ENCODE measurements around the gene SNTA1. TPM values are rescaled to one million over a fixed set of nuclear protein-coding genes. Genes with fewer than 3 reads are reported as not detected.

SNTA1 gene
- total and polyA plus RNA-seq, 2 donors (not counting 1 experiment from before 2014, with no cell fraction given), result 17.2 to 46.6 TPM

DNA sequence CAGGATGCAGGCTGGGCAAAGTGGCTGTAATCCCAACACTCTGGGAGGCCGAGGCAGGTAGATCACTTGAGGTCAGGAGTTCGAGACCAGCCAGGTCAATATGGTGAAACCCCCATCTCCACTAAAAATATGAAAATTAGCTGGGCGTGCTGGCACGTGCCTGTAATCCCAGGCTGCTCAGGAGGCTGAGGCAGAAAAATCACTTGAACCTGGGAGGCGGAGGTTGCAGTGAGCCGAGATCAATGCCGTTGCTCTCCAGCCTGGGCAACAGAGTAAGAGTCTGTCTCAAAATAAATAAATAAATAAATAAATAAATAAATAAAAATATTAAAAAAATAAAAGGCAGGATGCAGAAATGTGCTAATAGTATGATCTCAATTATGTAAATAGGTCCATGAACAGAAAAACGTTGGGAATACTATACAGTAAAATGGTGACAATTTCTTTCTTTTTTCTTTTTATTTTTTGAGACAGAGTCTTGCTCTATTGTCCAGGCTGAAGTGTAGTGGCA is 37.9 kb upstream of the SNTA1 start:
- TF ChIP-seq, protein P1, sequence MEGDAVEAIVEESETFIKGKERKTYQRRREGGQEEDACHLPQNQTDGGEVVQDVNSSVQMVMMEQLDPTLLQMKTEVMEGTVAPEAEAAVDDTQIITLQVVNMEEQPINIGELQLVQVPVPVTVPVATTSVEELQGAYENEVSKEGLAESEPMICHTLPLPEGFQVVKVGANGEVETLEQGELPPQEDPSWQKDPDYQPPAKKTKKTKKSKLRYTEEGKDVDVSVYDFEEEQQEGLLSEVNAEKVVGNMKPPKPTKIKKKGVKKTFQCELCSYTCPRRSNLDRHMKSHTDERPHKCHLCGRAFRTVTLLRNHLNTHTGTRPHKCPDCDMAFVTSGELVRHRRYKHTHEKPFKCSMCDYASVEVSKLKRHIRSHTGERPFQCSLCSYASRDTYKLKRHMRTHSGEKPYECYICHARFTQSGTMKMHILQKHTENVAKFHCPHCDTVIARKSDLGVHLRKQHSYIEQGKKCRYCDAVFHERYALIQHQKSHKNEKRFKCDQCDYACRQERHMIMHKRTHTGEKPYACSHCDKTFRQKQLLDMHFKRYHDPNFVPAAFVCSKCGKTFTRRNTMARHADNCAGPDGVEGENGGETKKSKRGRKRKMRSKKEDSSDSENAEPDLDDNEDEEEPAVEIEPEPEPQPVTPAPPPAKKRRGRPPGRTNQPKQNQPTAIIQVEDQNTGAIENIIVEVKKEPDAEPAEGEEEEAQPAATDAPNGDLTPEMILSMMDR (conservative IDR thresholded peaks at IDR 0.05 in 1 of 2, IDR thresholded peaks at IDR 0.05 in 1 of 2; ENCODE audit: low read depth in 1 of 2, low read length in 2 of 2), result no peak
- no peak for TF ChIP-seq EZH2 (IDR thresholded peaks at IDR 0.05; ENCODE audit: low read length, missing control alignments)

DNA sequence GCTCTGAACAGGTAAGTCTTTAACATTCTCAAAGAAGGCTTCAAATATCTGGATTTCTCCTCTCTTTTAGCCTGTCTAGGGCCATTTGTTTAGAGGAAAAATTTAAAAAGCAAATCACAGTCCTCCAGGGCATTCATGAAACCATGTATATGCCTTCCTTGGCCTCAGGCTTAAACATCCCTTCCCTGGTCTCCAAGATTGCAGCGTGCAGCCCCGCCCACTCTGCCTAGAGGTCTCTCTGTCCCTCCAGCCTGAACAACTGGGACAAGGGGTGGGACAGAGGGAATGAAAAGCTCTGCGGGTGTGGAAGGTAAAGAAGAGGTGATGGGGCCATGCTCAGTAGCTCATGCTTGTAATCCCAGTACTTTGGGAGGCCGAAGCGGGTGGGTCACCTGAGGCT is 36.5 kb upstream of the SNTA1 start:
- Histone ChIP-seq H3K4me3 (replicated peaks in 1 of 4; ENCODE audit: control extremely low read depth in 1 of 4, insufficient read depth in 1 of 4, low read depth in 3 of 4, low read length in 4 of 4) (no peak overlapping the region), H3K36me3 (ENCODE audit: control insufficient read depth, insufficient read depth, low read length) (no peaks in the 10 kb centered on the region), H3K79me2 (ENCODE audit: control insufficient read depth, insufficient read depth, low read length) (no peaks in the 10 kb centered on the region), H3K9ac (ENCODE audit: insufficient read depth, low read length) (no peak overlapping the region), H3K27me3 (ENCODE audit: control insufficient read depth, insufficient read depth, low read length) (peaks cover 2% of the 10 kb centered on the region), H3K4me2 (ENCODE audit: extremely low read depth, insufficient read depth, low read length) (no peak overlapping the region), H3K27ac (ENCODE audit: insufficient read depth, low read length) (no peak overlapping the region), H4K20me1 (ENCODE audit: control insufficient read depth, extremely low read depth, insufficient read depth, low read length) (no peaks in the 10 kb centered on the region), H2AFZ (ENCODE audit: low read length) (no peak overlapping the region), H3K4me1 (ENCODE audit: control insufficient read depth, extremely low read depth, insufficient read depth, low read length) (no peaks in the 10 kb centered on the region), H3K9me3 (ENCODE audit: control insufficient read depth, insufficient read depth, low read depth, low read length) (no peaks in the 10 kb centered on the region)
- TF ChIP-seq, protein P1 (conservative IDR thresholded peaks at IDR 0.05 in 1 of 2, IDR thresholded peaks at IDR 0.05 in 1 of 2; ENCODE audit: low read depth in 1 of 2, low read length in 2 of 2), result no peak
- TF ChIP-seq EZH2 (IDR thresholded peaks at IDR 0.05; ENCODE audit: low read length, missing control alignments), result no peak
- DNase-seq (ENCODE audit: low read depth in 2 of 2), result no peak

More for the DNA sequence above, 37.9 kb upstream of the SNTA1 start:
- Histone ChIP-seq H3K4me3 (replicated peaks in 1 of 4; ENCODE audit: control extremely low read depth in 1 of 4, insufficient read depth in 1 of 4, low read depth in 3 of 4, low read length in 4 of 4) (no peak overlapping the region), H3K27ac (ENCODE audit: insufficient read depth, low read length) (no peak overlapping the region), H3K4me1 (ENCODE audit: control insufficient read depth, extremely low read depth, insufficient read depth, low read length) (no peaks in the 10 kb centered on the region), H3K36me3 (ENCODE audit: control insufficient read depth, insufficient read depth, low read length) (no peaks in the 10 kb centered on the region), H3K27me3 (ENCODE audit: control insufficient read depth, insufficient read depth, low read length) (no peaks in the 10 kb centered on the region), H3K79me2 (ENCODE audit: control insufficient read depth, insufficient read depth, low read length) (no peaks in the 10 kb centered on the region), H3K9me3 (ENCODE audit: control insufficient read depth, insufficient read depth, low read depth, low read length) (no peaks in the 10 kb centered on the region), H4K20me1 (ENCODE audit: control insufficient read depth, extremely low read depth, insufficient read depth, low read length) (no peaks in the 10 kb centered on the region), H3K4me2 (ENCODE audit: extremely low read depth, insufficient read depth, low read length) (no peak overlapping the region), H3K9ac (ENCODE audit: insufficient read depth, low read length) (no peak overlapping the region), H2AFZ (ENCODE audit: low read length) (no peak overlapping the region)
- DNase-seq (ENCODE audit: low read depth in 2 of 2), result no peak

DNA sequence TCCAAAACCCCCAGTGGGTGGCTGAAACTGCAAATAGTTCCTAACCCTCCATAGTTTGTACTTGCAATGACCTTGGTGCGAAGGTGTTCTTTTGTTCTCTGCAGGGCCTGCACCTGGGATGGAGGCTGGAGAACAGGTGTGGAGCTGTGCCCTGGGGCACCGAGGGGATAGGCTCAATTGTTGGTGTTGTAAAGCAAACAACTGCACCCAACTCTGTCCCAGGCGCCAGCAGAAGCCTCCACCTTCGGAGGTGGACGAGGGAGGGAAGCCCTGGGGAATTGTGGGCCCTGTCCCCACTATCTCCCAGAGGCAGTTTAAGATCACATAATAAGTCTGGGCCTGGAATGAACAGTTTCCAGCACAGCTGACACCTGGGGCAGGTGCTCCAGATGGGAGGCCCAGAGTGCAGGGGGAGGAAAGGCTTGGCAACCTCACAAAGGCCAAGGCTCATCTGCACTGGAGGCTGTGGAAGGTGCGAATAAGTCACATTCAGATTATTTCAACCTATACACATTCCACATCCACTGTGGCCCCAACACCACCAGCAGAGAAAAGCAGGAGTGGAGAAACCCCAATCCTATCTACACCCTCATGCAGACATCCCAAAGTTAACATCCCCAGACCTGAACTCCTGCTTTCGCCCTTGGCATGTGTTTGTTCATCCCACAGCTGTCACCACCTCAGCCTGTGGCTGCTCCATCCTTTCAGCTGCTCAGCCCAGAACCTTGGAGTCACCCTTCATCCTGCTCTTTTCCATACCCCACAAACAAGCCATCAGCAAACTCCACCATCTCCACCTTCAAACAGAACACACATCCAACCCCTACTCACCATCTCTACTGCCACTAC is 34.0 kb upstream of the SNTA1 start:
- H3K4me3 ChIP-seq (replicated peaks in 1 of 4; ENCODE audit: control extremely low read depth in 1 of 4, insufficient read depth in 1 of 4, low read depth in 3 of 4, low read length in 4 of 4), result no peak overlapping the region
- no peaks in the 10 kb centered on the region for H3K9me3 ChIP-seq (ENCODE audit: control insufficient read depth, insufficient read depth, low read depth, low read length)
- H3K4me1 ChIP-seq (ENCODE audit: control insufficient read depth, extremely low read depth, insufficient read depth, low read length), result no peaks in the 10 kb centered on the region
- no peaks in the 10 kb centered on the region for H3K79me2 ChIP-seq (ENCODE audit: control insufficient read depth, insufficient read depth, low read length)
- H2AFZ ChIP-seq (ENCODE audit: low read length), result no peak overlapping the region
- peaks cover 10% of the 10 kb centered on the region for H3K27me3 ChIP-seq (ENCODE audit: control insufficient read depth, insufficient read depth, low read length)
- no peak overlapping the region for H3K27ac ChIP-seq (ENCODE audit: insufficient read depth, low read length)
- H3K9ac ChIP-seq (ENCODE audit: insufficient read depth, low read length), result no peak overlapping the region
- TF ChIP-seq EZH2 (IDR thresholded peaks at IDR 0.05; ENCODE audit: low read length, missing control alignments), result no peak
- TF ChIP-seq, protein P1 (conservative IDR thresholded peaks at IDR 0.05 in 1 of 2, IDR thresholded peaks at IDR 0.05 in 1 of 2; ENCODE audit: low read depth in 1 of 2, low read length in 2 of 2), result no peak
- no peaks in the 10 kb centered on the region for H4K20me1 ChIP-seq (ENCODE audit: control insufficient read depth, extremely low read depth, insufficient read depth, low read length)
- no peak for DNase-seq (ENCODE audit: low read depth in 2 of 2)
- no peaks in the 10 kb centered on the region for H3K36me3 ChIP-seq (ENCODE audit: control insufficient read depth, insufficient read depth, low read length)
- H3K4me2 ChIP-seq (ENCODE audit: extremely low read depth, insufficient read depth, low read length), result no peak overlapping the region
